Endothelial cell of umbilical vein (primary cell): Measurements from ENCODE around the gene ELMO1. TPM values are rescaled to one million over a fixed set of nuclear protein-coding genes. Genes with fewer than 3 reads are reported as not detected.

Experiments
- BruUV-seq: library from RNA; stranded (reverse); fragments of 400-500 nt; replicated peaks from 2 replicates; lab custom pipeline; 2021; lab: Mats Ljungman, UMichigan
- CTCF ChIA-PET: fragments of 300-600, 350-600 bp; sonication (Branson Sonifier 250); formaldehyde crosslinking; loops from one replicate; lab custom pipeline; 2021; ENCODE audit warnings: antibody characterized with exemption, inconsistent platforms; lab: Charles Lee
- POLR2A ChIA-PET: fragments of 300-600, 350-600 bp; sonication (Branson Sonifier 250); formaldehyde crosslinking; loops from one replicate; lab custom pipeline; 2021; ENCODE audit warnings: antibody characterized with exemption, inconsistent platforms; lab: Charles Lee
- DNase-seq: peaks from one replicate; pipeline ENCODE4 v3.0.0-alpha.2; 2011; ENCODE audit warnings: low read depth, low spot score
- FAIRE-seq: peaks from 2 replicates; lab custom pipeline; 2011; peaks lifted over from hg19 to GRCh38; lab: Jason Lieb, UNC
- H2AFZ ChIP-seq: 2 replicates; pipeline ENCODE4 v1.6.0; 2012; ENCODE audit warnings: low read depth, low read length, control low read depth, inconsistent platforms
- H3K27ac ChIP-seq: 2 replicates; pipeline ENCODE4 v1.5.1; 2011; ENCODE audit warnings: low read depth, mild to moderate bottlenecking, control low read depth, low read length, moderate library complexity; ENCODE audit not compliant: insufficient read depth
- H3K27me3 ChIP-seq, 2 experiments: 2 replicates each; pipeline versions ENCODE4 v1.6.0 to v1.6.1; 2011; ENCODE audit warnings: low read length in 2 of 2, mixed read lengths in 1 of 2; ENCODE audit not compliant: control insufficient read depth in 2 of 2, insufficient read depth in 2 of 2
- H3K36me3 ChIP-seq, 2 experiments: 2 replicates in 1 of 2; 3 replicates in 1 of 2; pipeline ENCODE4 v1.5.1; 2011; ENCODE audit warnings: low read length in 2 of 2, mild to moderate bottlenecking in 1 of 2, moderate library complexity in 1 of 2; ENCODE audit not compliant: control insufficient read depth in 2 of 2, insufficient read depth in 2 of 2; ENCODE audit errors: extremely low read depth in 1 of 2
- H3K4me1 ChIP-seq: 3 replicates; pipeline ENCODE4 v1.5.1; 2011; ENCODE audit warnings: mild to moderate bottlenecking, low read length; ENCODE audit not compliant: control insufficient read depth, insufficient read depth; ENCODE audit errors: extremely low read depth
- H3K4me2 ChIP-seq: 2 replicates; pipeline ENCODE4 v1.6.1; 2011; ENCODE audit warnings: low read length, control low read depth, mixed read lengths; ENCODE audit not compliant: insufficient read depth
- H3K4me3 ChIP-seq, 3 experiments: fragments of 200-600 bp in 1 of 3; sonication (generic), shearing (Covaris generic) in 1 of 3; replicated peaks in 1 of 3; 2 replicates each; pipeline ENCODE4 v1.5.1; 2011 to 2016; ENCODE audit warnings: control low read depth in 3 of 3, low read length in 3 of 3, mild to moderate bottlenecking in 2 of 3, inconsistent platforms in 1 of 3, low read depth in 1 of 3, moderate library complexity in 1 of 3; ENCODE audit not compliant: insufficient read depth in 1 of 3
- H3K79me2 ChIP-seq: 2 replicates; pipeline ENCODE4 v1.6.0; 2012; ENCODE audit warnings: low read length, inconsistent platforms; ENCODE audit not compliant: control insufficient read depth, insufficient read depth
- H3K9ac ChIP-seq: replicated peaks from 2 replicates; pipeline ENCODE3; 2011; ENCODE audit warnings: low read length, control low read depth; ENCODE audit not compliant: insufficient read depth; ENCODE audit errors: extremely low read depth
- H3K9me1 ChIP-seq: replicated peaks from 3 replicates; pipeline ENCODE4 v1.6.0; 2011; ENCODE audit warnings: mild to moderate bottlenecking, low read length; ENCODE audit not compliant: control insufficient read depth, insufficient read depth; ENCODE audit errors: extremely low read depth
- H3K9me3 ChIP-seq: replicated peaks from 2 replicates; pipeline ENCODE4 v1.5.1; 2012; ENCODE audit warnings: low read length, inconsistent platforms; ENCODE audit not compliant: control insufficient read depth, insufficient read depth
- H4K20me1 ChIP-seq: replicated peaks from 2 replicates; pipeline ENCODE3; 2011; ENCODE audit warnings: mild to moderate bottlenecking, low read length; ENCODE audit not compliant: control insufficient read depth, insufficient read depth; ENCODE audit errors: extremely low read depth
- CTCF ChIP-seq, 2 donors: IDR thresholded peaks; 1 replicate in 1 of 2; 2 replicates in 1 of 2; pipeline ENCODE4 v1.5.1; 2011; ENCODE audit warnings: low read length in 2 of 2, mild to moderate bottlenecking in 2 of 2, moderate library complexity in 2 of 2, control low read depth in 1 of 2, inconsistent platforms in 1 of 2, low read depth in 1 of 2; ENCODE audit not compliant: insufficient read depth in 1 of 2; ENCODE audit errors: extremely low read depth in 1 of 2
- FOS ChIP-seq: IDR thresholded peaks from 2 replicates; pipeline ENCODE4 v1.6.1; 2011; ENCODE audit warnings: mild to moderate bottlenecking, low read length, moderate library complexity, borderline replicate concordance; ENCODE audit not compliant: insufficient read depth
- GATA2 ChIP-seq: IDR thresholded peaks from 2 replicates; pipeline ENCODE4 v1.7.0; 2011; ENCODE audit warnings: low read depth, mild to moderate bottlenecking, moderate library complexity, mixed read lengths, low read length; ENCODE audit not compliant: insufficient read length, insufficient read depth
- MAX ChIP-seq: IDR thresholded peaks from 2 replicates; pipeline ENCODE4 v1.6.1; 2011; ENCODE audit not compliant: insufficient read depth, insufficient read length
- POLR2AphosphoS5 ChIP-seq: IDR thresholded peaks from 2 replicates; pipeline ENCODE4 v1.6.1; 2012; ENCODE audit warnings: low read depth, mild to moderate bottlenecking, control low read depth, low read length, moderate library complexity; ENCODE audit not compliant: insufficient read depth
- dilution Hi-C: fragments of 300-500 bp; cut with MboI; formaldehyde crosslinking; loops from one replicate; pipeline ENCODE4 v1.15.0; 2019; ENCODE audit warnings: low sequenced_read_pairs; ENCODE audit not compliant: extremely low pct_ligation_motif_present
- intact Hi-C: fragments of 100-400 bp; cut with micrococcal nuclease; formaldehyde crosslinking; loops from one replicate; pipeline ENCODE4 v1.10.0; 2022
- polyA plus RNA-seq, 4 experiments: library from polyadenylated mRNA; depleted of rRNA in 3 of 4; stranded (reverse) in 3 of 4; unstranded in 1 of 4; fragments of >200 nt; gene quantifications; 2 replicates each; pipeline versions ENCODE4 v1.2.1 to v1.2.3, GENCODE V29; 2011 to 2012; ENCODE audit warnings: missing spikeins in 1 of 4
- total RNA-seq: library from RNA; stranded (reverse); gene quantifications from 2 replicates; pipeline ENCODE4 v1.2.3, GENCODE V29; 2021

Gene ELMO1
- total and polyA plus RNA-seq, 2 donors (not counting 3 experiments of a cell fraction or from before 2014, with no cell fraction given) = 17.0 to 30.6 TPM

DNA sequence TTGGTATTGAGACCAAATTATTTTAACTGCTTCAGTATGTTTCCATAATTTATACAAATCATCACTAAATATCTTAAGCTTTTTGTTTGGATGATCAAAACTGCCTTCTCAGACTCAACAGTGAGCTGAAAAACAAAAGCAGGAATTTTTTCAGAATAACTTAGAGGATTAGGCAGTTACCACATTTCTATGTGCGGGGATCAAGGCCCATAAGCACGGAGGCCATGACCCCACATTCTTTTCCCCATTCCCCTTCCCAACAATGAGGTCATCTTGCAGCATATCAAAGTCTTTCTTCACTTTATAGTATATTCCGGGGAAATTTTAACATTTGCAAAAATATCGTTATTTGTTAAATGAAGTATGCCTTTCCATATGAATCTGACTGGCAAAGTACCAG lies 125.8 kb downstream of the ELMO1 start:
- ChIA-PET POLR2A (no interaction called here), CTCF (interaction anchor here (1.1 to 2.9 kb wide), 2 partner anchors 37 to 126 kb away, joined by 3 to 11 read pairs; partner anchors contain the start of gene ELMO1)
- H3K27ac ChIP-seq = no peak overlapping the region
- no peaks in the 10 kb centered on the region for H3K9me1 ChIP-seq
- no peaks in the 10 kb centered on the region for H3K27me3 ChIP-seq
- no peaks in the 10 kb centered on the region for H3K79me2 ChIP-seq
- dilution Hi-C loops = no loop called here
- H3K4me1 ChIP-seq = no peaks in the 10 kb centered on the region
- no peaks in the 10 kb centered on the region for H3K9me3 ChIP-seq
- H3K9ac ChIP-seq = no peak overlapping the region
- FAIRE-seq (no peak), DNase-seq (no peak)
- no peak overlapping the region for H3K4me2 ChIP-seq
- H2AFZ ChIP-seq = no peak overlapping the region
- BruUV-seq = no TSS peak
- TF ChIP-seq GATA2 = no peak
- TF ChIP-seq CTCF (IDR thresholded peaks at IDR 0.05; ENCODE audit: extremely low read depth in 1 of 2, insufficient read depth in 1 of 2, low read depth in 1 of 2, low read length in 2 of 2) = no peak
- no peak for TF ChIP-seq MAX
- no peak for TF ChIP-seq FOS
- TF ChIP-seq POLR2AphosphoS5 = no peak
- H3K4me3 ChIP-seq = no peak overlapping the region
- H4K20me1 ChIP-seq = no peaks in the 10 kb centered on the region
- intact Hi-C loops = no loop called here
- H3K36me3 ChIP-seq = no peaks in the 10 kb centered on the region
